GM23338 (cell line): ENCODE measurements around the gene USP3. TPM values are rescaled to one million over a fixed set of nuclear protein-coding genes. Genes with fewer than 3 reads are reported as not detected.
A peak's percentile ranks its signal among the peaks of the same experiment; 100 is the strongest.

Experiments
- ATAC-seq: fragments of 200-7000 bp; cut with Tn5 transposase; 3 replicates; pipeline ENCODE4 v1.9.1; 2020
- DNase-seq: peaks from one replicate; pipeline ENCODE4 v3.0.0-alpha.2; 2015; ENCODE audit warnings: low spot score
- H2AFZ ChIP-seq: fragments of 200-600 bp; sonication (generic); 2 replicates; pipeline ENCODE4 v1.8.0; 2016; ENCODE audit warnings: antibody characterized with exemption, mild to moderate bottlenecking, moderate library complexity
- H3F3A ChIP-seq: fragments of 200-600 bp; sonication (generic); replicated peaks from 2 replicates; pipeline ENCODE4 v1.8.0; 2017; ENCODE audit warnings: antibody characterized with exemption, mixed run types, low read depth
- H3K27ac ChIP-seq: fragments of 200-600 bp; sonication (generic); 2 replicates; pipeline ENCODE4 v1.6.1; 2016; ENCODE audit warnings: low read depth
- H3K27me3 ChIP-seq: fragments of 200-600 bp; sonication (generic); 2 replicates; pipeline ENCODE4 v1.8.0; 2016; ENCODE audit warnings: mild to moderate bottlenecking, mixed run types, moderate library complexity; ENCODE audit not compliant: insufficient read depth
- H3K36me3 ChIP-seq: fragments of 200-600 bp; sonication (generic); 2 replicates; pipeline ENCODE4 v1.8.0; 2016; ENCODE audit warnings: mild to moderate bottlenecking; ENCODE audit not compliant: insufficient read depth
- H3K4me1 ChIP-seq: fragments of 200-600 bp; sonication (generic); 2 replicates; pipeline ENCODE4 v1.8.0; 2016; ENCODE audit warnings: mild to moderate bottlenecking, moderate library complexity; ENCODE audit not compliant: insufficient read depth
- H3K4me2 ChIP-seq: fragments of 200-600 bp; sonication (generic); 2 replicates; pipeline ENCODE4 v1.7.1; 2017; ENCODE audit warnings: mixed run types
- H3K4me3 ChIP-seq: fragments of 200-600 bp; sonication (generic); 2 replicates; pipeline ENCODE4 v1.6.1; 2016; ENCODE audit warnings: mixed run types
- H3K79me2 ChIP-seq: fragments of 200-600 bp; sonication (generic); replicated peaks from 2 replicates; pipeline ENCODE4 v1.8.0; 2017; ENCODE audit warnings: mild to moderate bottlenecking; ENCODE audit not compliant: insufficient read depth
- H3K9me2 ChIP-seq: fragments of 200-600 bp; sonication (generic); 2 replicates; pipeline ENCODE4 v1.8.0; 2017; ENCODE audit not compliant: insufficient read depth
- H4K20me1 ChIP-seq: fragments of 200-600 bp; sonication (generic); replicated peaks from 2 replicates; pipeline ENCODE4 v1.8.0; 2017; ENCODE audit warnings: mild to moderate bottlenecking; ENCODE audit not compliant: insufficient read depth
- H3K27ac Mint-ChIP-seq: 2 replicates; pipeline ENCODE4 v1.8.0; 2020; ENCODE audit warnings: inconsistent platforms, mild to moderate bottlenecking, moderate library complexity, mixed read lengths
- H3K27me3 Mint-ChIP-seq: 3 replicates; pipeline ENCODE4 v1.8.0; 2022; ENCODE audit warnings: low read depth, mild to moderate bottlenecking, moderate library complexity, mixed read lengths, inconsistent platforms; ENCODE audit not compliant: insufficient read depth, poor library complexity
- H3K36me3 Mint-ChIP-seq: 3 replicates; pipeline ENCODE4 v1.8.0; 2021; ENCODE audit warnings: low read depth, mild to moderate bottlenecking, inconsistent platforms, moderate library complexity, mixed read lengths
- H3K4me1 Mint-ChIP-seq: 3 replicates; pipeline ENCODE4 v1.8.0; 2020; ENCODE audit warnings: mild to moderate bottlenecking, inconsistent platforms, mixed read lengths
- H3K4me3 Mint-ChIP-seq: 3 replicates; pipeline ENCODE4 v1.8.0; 2021; ENCODE audit warnings: moderate library complexity, mild to moderate bottlenecking, inconsistent platforms, mixed read lengths
- H3K9me3 Mint-ChIP-seq: 3 replicates; pipeline ENCODE4 v1.8.0; 2020; ENCODE audit warnings: moderate library complexity, mild to moderate bottlenecking, inconsistent platforms, mixed read lengths
- EZH2 ChIP-seq: fragments of 200-600 bp; sonication (generic); IDR thresholded peaks from one replicate; pipeline ENCODE4 v1.8.0; 2017; ENCODE audit warnings: antibody characterized with exemption, mild to moderate bottlenecking, low read depth; ENCODE audit not compliant: unreplicated experiment
- polyA plus RNA-seq: library from polyadenylated mRNA; unstranded; fragments of >200 nt; fragmentation: Nextera tagmentation; extraction: Ambion mirVana; gene quantifications from 2 replicates; pipeline ENCODE4 v1.2.1, GENCODE V29; 2016
- total RNA-seq: library from RNA; depleted of rRNA; stranded (reverse); fragments of >200 nt; shearing (Covaris generic); gene quantifications from 2 replicates; pipeline ENCODE4 v1.2.3, GENCODE V29; 2014
- TF ChIP-seq, protein P1 (sequence below), 2 experiments: fragments of 200-600 bp in 1 of 2; sonication (generic) in 1 of 2; conservative IDR thresholded peaks; 2 replicates each; pipeline versions ENCODE4 v1.5.1 to v1.6.1; 2016 to 2017; ENCODE audit warnings: antibody characterized with exemption in 2 of 2, low read depth in 2 of 2, mild to moderate bottlenecking in 2 of 2, moderate library complexity in 1 of 2
- TF ChIP-seq, protein P2 (sequence below): IDR thresholded peaks from one replicate; pipeline ENCODE4 v1.6.1; 2018; ENCODE audit warnings: antibody characterized with exemption; ENCODE audit not compliant: unreplicated experiment

The USP3 gene
- total and polyA plus RNA-seq, 2 experiments from 2014 or later: 9.7 to 9.9 TPM

GRCh38 chr15:63500265-63501250 is 3.8 kb upstream of the USP3 start:
- Histone ChIP-seq H3K27ac (no peak overlapping the region), H3K27me3 (peaks cover 96% of the 10 kb centered on the region), H3K9me2 (no peaks in the 10 kb centered on the region), H3F3A (peaks cover 21% of the 10 kb centered on the region), H3K4me3 (peak overlapping the region; percentile 76), H3K79me2 (no peaks in the 10 kb centered on the region), H4K20me1 (peaks cover 11% of the 10 kb centered on the region; the same call in 1 of the 2 replicates), H3K4me1 (peaks cover 56% of the 10 kb centered on the region), H3K4me2 (peak overlapping the region; percentile 76), H3K36me3 (no peaks in the 10 kb centered on the region; the same call in 1 of the 2 replicates), H2AFZ (no peak overlapping the region)
- TF ChIP-seq EZH2: peak; percentile 39
- TF ChIP-seq, protein P1, sequence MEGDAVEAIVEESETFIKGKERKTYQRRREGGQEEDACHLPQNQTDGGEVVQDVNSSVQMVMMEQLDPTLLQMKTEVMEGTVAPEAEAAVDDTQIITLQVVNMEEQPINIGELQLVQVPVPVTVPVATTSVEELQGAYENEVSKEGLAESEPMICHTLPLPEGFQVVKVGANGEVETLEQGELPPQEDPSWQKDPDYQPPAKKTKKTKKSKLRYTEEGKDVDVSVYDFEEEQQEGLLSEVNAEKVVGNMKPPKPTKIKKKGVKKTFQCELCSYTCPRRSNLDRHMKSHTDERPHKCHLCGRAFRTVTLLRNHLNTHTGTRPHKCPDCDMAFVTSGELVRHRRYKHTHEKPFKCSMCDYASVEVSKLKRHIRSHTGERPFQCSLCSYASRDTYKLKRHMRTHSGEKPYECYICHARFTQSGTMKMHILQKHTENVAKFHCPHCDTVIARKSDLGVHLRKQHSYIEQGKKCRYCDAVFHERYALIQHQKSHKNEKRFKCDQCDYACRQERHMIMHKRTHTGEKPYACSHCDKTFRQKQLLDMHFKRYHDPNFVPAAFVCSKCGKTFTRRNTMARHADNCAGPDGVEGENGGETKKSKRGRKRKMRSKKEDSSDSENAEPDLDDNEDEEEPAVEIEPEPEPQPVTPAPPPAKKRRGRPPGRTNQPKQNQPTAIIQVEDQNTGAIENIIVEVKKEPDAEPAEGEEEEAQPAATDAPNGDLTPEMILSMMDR (conservative IDR thresholded peaks at IDR 0.05; ENCODE audit: low read depth in 2 of 2): no peak
- Mint-ChIP-seq H3K4me1 (peaks cover 42% of the 10 kb centered on the region), H3K4me3 (peak overlapping the region; percentile 78), H3K27me3 (peaks cover 55% of the 10 kb centered on the region), H3K9me3 (no peaks in the 10 kb centered on the region), H3K36me3 (no peaks in the 10 kb centered on the region; the same call in 2 of the 3 replicates), H3K27ac (no peak overlapping the region)
- no peak for DNase-seq
- ATAC-seq: no peak

DNA sequence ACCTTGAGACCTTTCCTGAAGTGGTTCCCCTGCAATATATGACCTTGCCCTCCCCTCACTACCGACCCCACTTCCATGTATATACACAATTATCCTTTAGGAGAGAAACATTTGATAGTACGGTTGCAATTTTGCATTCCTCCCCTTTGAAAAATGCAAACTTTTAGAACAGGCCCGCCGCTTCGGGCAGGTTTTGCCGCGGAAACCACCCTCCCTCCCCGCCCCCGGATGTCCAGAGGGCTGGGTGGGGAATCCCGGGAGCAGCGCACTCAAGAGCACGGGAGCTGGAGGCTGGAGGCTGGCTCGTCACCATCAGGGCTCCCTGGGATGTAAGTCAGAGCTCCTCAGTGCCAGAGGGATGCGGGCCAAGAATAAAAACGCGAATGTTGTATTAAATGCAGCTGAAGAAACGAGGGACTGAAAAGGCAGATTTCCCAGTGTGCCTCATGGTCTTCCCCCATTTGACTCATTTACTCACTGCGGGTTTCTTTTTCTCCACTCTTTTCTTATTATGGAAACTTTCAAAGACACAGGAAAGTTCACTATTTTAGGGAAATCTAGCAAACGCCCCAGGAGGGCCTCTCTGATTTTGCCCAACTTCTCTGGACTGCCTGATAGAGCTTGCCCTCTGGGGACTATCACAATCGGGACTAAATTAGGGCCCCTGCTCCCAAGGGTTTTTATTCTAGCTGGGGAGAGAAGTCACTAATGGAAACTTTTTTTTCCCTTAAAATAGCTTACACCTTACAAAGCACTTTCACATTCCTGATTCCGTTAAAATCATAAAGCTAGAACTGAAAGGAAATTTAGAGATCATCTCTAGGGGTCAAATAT is 2.9 kb upstream of the USP3 start:
- peak overlapping the region; percentile 78 for H3K4me3 Mint-ChIP-seq
- peak overlapping the region; percentile 76 for H3K4me2 ChIP-seq
- peak; percentile 62 for DNase-seq

More for the DNA sequence above, 2.9 kb upstream of the USP3 start:
- Histone ChIP-seq H3K79me2 (no peaks in the 10 kb centered on the region), H2AFZ (no peak overlapping the region), H3F3A (peaks cover 14% of the 10 kb centered on the region), H3K27ac (no peak overlapping the region), H3K9me2 (no peaks in the 10 kb centered on the region), H3K4me1 (peaks cover 55% of the 10 kb centered on the region), H3K4me3 (peak overlapping the region; percentile 76), H4K20me1 (peaks cover 19% of the 10 kb centered on the region), H3K27me3 (peaks cover 96% of the 10 kb centered on the region), H3K36me3 (no peaks in the 10 kb centered on the region; the same call in 1 of the 2 replicates)
- H3K9me3 Mint-ChIP-seq: no peaks in the 10 kb centered on the region
- H3K4me1 Mint-ChIP-seq: peaks cover 45% of the 10 kb centered on the region
- peaks cover 59% of the 10 kb centered on the region for H3K27me3 Mint-ChIP-seq
- no peak overlapping the region for H3K27ac Mint-ChIP-seq
- H3K36me3 Mint-ChIP-seq: no peaks in the 10 kb centered on the region; the same call in 2 of the 3 replicates
- ATAC-seq: no peak
- TF ChIP-seq, protein P2, sequence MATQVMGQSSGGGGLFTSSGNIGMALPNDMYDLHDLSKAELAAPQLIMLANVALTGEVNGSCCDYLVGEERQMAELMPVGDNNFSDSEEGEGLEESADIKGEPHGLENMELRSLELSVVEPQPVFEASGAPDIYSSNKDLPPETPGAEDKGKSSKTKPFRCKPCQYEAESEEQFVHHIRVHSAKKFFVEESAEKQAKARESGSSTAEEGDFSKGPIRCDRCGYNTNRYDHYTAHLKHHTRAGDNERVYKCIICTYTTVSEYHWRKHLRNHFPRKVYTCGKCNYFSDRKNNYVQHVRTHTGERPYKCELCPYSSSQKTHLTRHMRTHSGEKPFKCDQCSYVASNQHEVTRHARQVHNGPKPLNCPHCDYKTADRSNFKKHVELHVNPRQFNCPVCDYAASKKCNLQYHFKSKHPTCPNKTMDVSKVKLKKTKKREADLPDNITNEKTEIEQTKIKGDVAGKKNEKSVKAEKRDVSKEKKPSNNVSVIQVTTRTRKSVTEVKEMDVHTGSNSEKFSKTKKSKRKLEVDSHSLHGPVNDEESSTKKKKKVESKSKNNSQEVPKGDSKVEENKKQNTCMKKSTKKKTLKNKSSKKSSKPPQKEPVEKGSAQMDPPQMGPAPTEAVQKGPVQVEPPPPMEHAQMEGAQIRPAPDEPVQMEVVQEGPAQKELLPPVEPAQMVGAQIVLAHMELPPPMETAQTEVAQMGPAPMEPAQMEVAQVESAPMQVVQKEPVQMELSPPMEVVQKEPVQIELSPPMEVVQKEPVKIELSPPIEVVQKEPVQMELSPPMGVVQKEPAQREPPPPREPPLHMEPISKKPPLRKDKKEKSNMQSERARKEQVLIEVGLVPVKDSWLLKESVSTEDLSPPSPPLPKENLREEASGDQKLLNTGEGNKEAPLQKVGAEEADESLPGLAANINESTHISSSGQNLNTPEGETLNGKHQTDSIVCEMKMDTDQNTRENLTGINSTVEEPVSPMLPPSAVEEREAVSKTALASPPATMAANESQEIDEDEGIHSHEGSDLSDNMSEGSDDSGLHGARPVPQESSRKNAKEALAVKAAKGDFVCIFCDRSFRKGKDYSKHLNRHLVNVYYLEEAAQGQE: no peak
- TF ChIP-seq EZH2: peak; percentile 2
